MM.1S (cell line): Measurements from ENCODE around the gene FRY.

Experiments used
- CTCF ChIP-seq: fragments of 300-600 bp; sonication (generic); IDR thresholded peaks from 2 replicates; pipeline ENCODE4 v1.5.1; 2016; ENCODE audit warnings: antibody characterized with exemption, low read length, mixed read lengths
- EZH2 ChIP-seq: fragments of 300-600 bp; sonication (generic); optimal IDR thresholded peaks from 2 replicates; pipeline ENCODE3; 2017; ENCODE audit warnings: low read depth, mild to moderate bottlenecking, antibody characterized with exemption, low read length, mixed read lengths
- EZH2phosphoT487 ChIP-seq: fragments of 300-600 bp; sonication (generic); IDR thresholded peaks from 2 replicates; pipeline ENCODE4 v1.6.1; 2018; ENCODE audit warnings: antibody characterized with exemption, low read length

DNA sequence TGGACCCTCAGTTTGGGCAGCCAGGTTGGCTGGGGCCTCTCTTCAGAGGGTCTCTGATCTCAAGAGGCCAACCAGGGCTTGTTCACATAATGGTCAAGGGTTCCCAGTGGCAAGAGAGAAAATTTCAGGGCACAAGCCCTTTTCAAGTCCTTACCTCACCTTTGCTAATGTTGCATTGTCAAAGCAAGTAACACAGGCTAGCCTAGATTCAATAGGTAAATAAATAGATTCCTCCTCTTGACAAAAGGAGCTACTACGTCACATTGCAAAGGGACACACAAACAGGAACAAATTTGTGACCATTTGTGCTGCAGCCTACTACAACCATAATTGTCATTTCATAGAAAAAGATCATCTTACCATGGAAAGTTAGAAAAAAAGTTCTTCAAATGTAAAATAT lies 33.9 kb upstream of the FRY start:
- TF ChIP-seq CTCF (no peak), EZH2 (no peak), EZH2phosphoT487 (no peak)
